ENCODE measurements around the gene MAOB. TPM values are rescaled to one million over a fixed set of nuclear protein-coding genes. Genes with fewer than 3 reads are reported as not detected.
"Not testable (repeated sequence)": the region's sequence is repeated elsewhere in the genome, so short reads cannot be mapped to it uniquely, and the experiment has no call there.

The MAOB gene
- total RNA-seq: 1 to 10 TPM; 1.2 to 9.5 (median 3.4) TPM

- no peaks in the 10 kb centered on the region for H3K27me3 ChIP-seq
- H3K4me3 ChIP-seq (replicated peaks in 1 of 3): peak within 1 kb of the TSS in 1 of 3 donors; percentile 10
- WGBS, 2 donors: 0% methylated on average over 11 of the region's 36 CpGs; no CpG with 5 or more reads in 1 of the 2 donors
- no peaks in the 10 kb centered on the region for H3K36me3 ChIP-seq
- no peaks in the 10 kb centered on the region for H3K9me3 ChIP-seq
- intact Hi-C loops (cut with DNase I): no loop called here
- no peaks in the 10 kb centered on the region for H3K4me1 ChIP-seq
- peak; percentile 34 to 35 for DNase-seq
- no peak within 1 kb of the TSS for H3K27ac ChIP-seq
- TF ChIP-seq POLR2A (IDR thresholded peaks at IDR 0.05) (no peak), CTCF (IDR thresholded peaks at IDR 0.05) (no peak)
Measured at GRCh38 chrX:43882294-43882681, at the start of gene MAOB. Gene MAOB (minus strand): TSS chrX:43882450. CDS start chrX:43882299, 151 bp downstream.

- DNase-seq; H3K9me3 ChIP-seq; H3K36me3 ChIP-seq; intact Hi-C loops (cut with DNase I); H3K4me1 ChIP-seq; H3K27ac ChIP-seq; H3K27me3 ChIP-seq; H3K4me3 ChIP-seq (replicated peaks in 1 of 3): not testable (repeated sequence)
- WGBS, 2 donors: 94 to 95% methylated on average over 3 of the region's 3 CpGs
Measured at GRCh38 chrX:43922032-43922431, 39.8 kb upstream of the MAOB start.

DNA sequence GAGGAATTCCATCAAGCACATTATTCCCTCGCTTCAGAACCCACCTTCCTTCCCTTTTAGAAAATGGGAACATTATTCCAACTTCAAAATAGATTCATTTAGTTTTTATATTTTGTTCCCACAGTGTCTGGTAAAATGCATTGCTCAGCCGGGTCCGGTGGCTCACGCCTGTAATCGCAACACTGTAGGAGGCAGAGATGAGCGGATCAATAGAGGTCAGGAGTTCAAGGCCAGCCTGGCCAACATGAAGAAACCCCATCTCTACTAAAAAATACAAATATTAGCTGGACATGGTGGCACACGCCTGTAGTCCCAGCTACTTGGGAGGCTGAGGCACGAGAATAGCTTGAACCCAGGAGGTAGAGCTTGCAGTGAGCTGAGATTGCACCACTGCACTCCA lies 28.5 kb upstream of the MAOB start:
- H3K9me3 ChIP-seq; H3K4me1 ChIP-seq; H3K27me3 ChIP-seq; H3K36me3 ChIP-seq; H3K4me3 ChIP-seq (replicated peaks in 1 of 3); H3K27ac ChIP-seq; DNase-seq; intact Hi-C loops (cut with DNase I): not testable (repeated sequence)
- WGBS, 2 donors: 93% methylated on average over 8 of the region's 8 CpGs

DNA sequence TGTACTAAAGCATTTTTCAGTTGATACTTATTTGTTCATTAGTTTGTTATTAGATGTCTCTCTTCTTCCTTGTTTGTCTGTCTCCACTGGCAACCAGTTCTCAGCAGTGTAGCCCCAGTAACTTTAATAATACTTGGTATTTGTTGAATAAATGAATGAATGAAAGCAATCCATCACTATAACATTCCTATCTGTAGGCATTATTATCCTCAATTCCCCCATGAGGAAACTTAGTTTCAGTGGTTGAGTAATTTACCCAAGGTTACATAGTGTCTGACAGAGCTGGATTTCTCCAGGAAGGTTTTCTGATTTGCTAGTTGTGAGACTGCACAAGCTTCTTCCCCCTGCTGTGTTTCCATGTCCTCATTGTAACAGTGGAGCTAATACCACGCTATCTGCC lies 27.8 kb upstream of the MAOB start:
- WGBS, 2 donors: 80% methylated on average over 1 of the region's 1 CpG; no CpG with 5 or more reads in 1 of the 2 donors
- DNase-seq: no peak
- TF ChIP-seq CTCF (IDR thresholded peaks at IDR 0.05) (no peak), POLR2A (IDR thresholded peaks at IDR 0.05) (no peak)
- H3K9me3 ChIP-seq: no peaks in the 10 kb centered on the region
- H3K27ac ChIP-seq: no peak overlapping the region
- H3K36me3 ChIP-seq: no peaks in the 10 kb centered on the region
- H3K27me3 ChIP-seq: no peaks in the 10 kb centered on the region
- H3K4me1 ChIP-seq: no peaks in the 10 kb centered on the region
- intact Hi-C loops (cut with DNase I): no loop called here
- no peak overlapping the region for H3K4me3 ChIP-seq (replicated peaks in 1 of 3)

DNA sequence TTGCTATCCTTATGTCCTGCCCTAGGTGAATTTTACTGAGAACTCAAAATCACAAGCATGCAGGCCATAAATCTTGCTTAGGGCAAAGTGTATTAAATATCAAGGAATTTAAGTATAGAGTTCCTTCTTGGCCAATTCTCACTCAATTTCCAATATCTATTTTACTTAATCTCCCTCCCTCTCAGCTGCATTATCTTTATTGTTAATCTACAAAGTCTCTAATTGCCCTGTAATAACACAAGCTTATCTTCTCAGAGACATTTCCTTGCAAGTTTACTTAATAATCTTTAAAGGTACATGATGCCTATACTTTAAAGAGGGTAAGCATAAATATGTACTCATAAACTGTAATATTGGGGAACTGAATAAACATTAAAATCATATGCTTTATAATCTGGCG lies 26.9 kb upstream of the MAOB start:
- H3K36me3 ChIP-seq: no peaks in the 10 kb centered on the region
- intact Hi-C loops (cut with DNase I): no loop called here
- H3K27me3 ChIP-seq: no peaks in the 10 kb centered on the region
- 100% methylated on average over 1 of the region's 1 CpG for WGBS, 2 donors
- no peak for TF ChIP-seq POLR2A (IDR thresholded peaks at IDR 0.05)
- no peak for TF ChIP-seq CTCF (IDR thresholded peaks at IDR 0.05)
- no peak overlapping the region for H3K27ac ChIP-seq
- H3K9me3 ChIP-seq: no peaks in the 10 kb centered on the region
- H3K4me1 ChIP-seq: no peaks in the 10 kb centered on the region
- H3K4me3 ChIP-seq (replicated peaks in 1 of 3): no peak overlapping the region
- no peak for DNase-seq

DNA sequence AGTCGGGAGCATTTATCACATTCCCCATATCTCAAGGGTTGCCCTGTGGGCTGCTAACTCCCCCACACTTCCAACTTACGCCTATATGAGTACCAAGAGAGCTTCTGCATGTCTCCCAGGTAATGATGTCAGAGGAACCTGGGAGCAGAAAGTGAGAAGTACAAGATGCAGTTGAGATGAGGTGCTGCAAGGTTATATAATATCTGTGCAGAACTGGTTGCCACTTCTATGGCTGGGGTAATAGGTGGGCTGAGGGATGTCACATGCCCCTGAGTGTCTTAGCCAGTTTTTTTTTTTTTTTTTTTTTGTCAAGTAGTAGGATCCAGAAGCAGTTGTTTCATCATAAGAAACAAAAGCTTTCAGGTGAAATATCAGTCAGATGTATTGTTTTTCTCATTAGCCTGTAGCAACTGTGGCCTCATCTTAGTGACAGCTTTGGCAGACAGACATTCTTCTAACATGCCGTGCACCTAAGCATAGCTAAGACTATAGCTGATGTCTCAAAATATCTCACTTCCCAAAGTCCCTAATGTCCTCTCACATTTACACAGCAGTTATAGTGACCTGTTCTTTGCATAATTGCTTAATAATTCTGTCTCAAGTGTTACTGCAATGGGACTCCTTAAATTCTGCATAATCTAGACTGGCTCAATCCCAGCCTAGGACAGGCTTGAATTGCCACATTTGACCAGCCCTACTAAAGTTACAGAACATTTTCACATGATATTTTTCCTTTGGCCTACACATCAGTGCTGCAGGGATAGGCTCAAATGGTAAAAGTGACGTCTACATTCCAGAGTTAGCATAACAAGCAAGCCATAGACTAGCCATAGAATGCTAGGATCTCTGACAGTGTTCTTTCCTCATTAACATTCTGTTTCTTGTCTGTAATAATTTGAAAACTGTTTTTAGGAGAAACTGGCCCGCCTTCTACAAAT lies 17.9 kb upstream of the MAOB start:
- intact Hi-C loops (cut with DNase I): no loop called here
- H3K27me3 ChIP-seq: no peaks in the 10 kb centered on the region
- no peak overlapping the region for H3K27ac ChIP-seq
- TF ChIP-seq CTCF (IDR thresholded peaks at IDR 0.05): no peak
- TF ChIP-seq POLR2A (IDR thresholded peaks at IDR 0.05): no peak
- no peaks in the 10 kb centered on the region for H3K4me1 ChIP-seq
- H3K4me3 ChIP-seq (replicated peaks in 1 of 3): no peak overlapping the region
- no peaks in the 10 kb centered on the region for H3K36me3 ChIP-seq
- no peak for DNase-seq
- no peaks in the 10 kb centered on the region for H3K9me3 ChIP-seq
- WGBS, 2 donors: 89 to 93% methylated on average over 5 of the region's 5 CpGs

All from thyroid gland (tissue), 4 donors.